AG09319 (cell line): ENCODE results near the gene TRIM17.

Experiments used
- DNase-seq: peaks from one replicate; pipeline ENCODE4 v3.0.0-alpha.2; 2010; ENCODE audit warnings: low read depth; ENCODE audit errors: extremely low read depth
- CTCF ChIP-seq: IDR thresholded peaks from 2 replicates; pipeline ENCODE4 v1.5.1; 2011; ENCODE audit warnings: low read depth, mild to moderate bottlenecking, inconsistent platforms, low read length, moderate library complexity

Gene TRIM17

DNA sequence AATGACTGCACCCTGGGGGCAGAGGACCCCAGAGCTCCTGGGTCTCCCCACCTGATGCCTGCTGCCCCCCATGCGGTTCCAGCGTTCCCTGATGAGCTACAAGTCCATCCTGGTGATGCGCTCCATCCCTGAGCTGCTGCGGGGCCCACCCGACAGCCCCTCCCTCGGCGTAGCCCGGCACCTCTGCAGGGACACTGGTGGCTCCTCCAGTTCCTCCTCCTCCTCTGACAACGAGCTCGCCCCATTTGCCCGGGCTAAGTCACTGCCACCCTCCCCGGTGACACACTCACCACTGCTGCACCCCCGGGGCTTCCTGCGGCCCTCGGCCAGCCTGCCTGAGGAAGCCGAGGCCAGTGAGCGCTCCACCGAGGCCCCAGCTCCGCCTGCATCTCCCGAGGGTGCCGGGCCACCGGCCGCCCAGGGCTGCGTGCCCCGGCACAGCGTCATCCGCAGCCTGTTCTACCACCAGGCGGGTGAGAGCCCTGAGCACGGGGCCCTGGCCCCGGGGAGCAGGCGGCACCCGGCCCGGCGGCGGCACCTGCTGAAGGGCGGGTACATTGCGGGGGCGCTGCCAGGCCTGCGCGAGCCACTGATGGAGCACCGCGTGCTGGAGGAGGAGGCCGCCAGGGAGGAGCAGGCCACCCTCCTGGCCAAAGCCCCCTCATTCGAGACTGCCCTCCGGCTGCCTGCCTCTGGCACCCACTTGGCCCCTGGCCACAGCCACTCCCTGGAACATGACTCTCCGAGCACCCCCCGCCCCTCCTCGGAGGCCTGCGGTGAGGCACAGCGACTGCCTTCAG lies 45.5 kb downstream of the TRIM17 start:
- no peak for TF ChIP-seq CTCF
- no peak for DNase-seq

DNA sequence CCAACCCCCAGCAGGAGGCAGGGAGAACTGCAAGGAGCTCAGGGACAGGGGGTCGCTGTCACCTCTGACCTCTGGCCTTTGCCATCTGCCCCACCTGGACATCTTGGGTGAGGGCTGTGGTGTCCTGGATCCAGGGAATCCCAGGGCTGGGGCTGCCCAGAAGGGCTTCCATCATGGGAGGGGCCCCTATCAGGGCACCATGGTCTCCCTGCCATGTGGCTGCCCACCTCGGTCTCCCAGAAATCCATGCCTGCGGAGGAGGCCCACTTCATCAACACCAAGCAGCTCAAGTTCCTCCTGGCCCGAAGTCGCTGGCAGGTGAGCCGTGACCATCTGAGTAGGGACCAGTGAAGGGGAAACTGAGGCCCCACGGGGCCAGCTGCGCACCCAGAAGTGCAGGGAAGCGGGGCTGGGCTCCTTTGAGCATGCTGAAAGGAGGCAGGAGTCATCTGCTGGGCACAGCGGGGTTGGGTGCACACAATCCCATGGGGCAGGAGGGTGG lies 46.2 kb downstream of the TRIM17 start:
- DNase-seq = no peak
- TF ChIP-seq CTCF = no peak

GRCh38 chr1:228369608-228370438 lies 46.8 kb downstream of the TRIM17 start:
- DNase-seq = no peak
- TF ChIP-seq CTCF = no peak

- no peak for TF ChIP-seq CTCF
- DNase-seq = no peak
Observed at GRCh38 chr1:228368801-228369607, 47.7 kb downstream of the TRIM17 start.

- no peak for TF ChIP-seq CTCF
Observed at GRCh38 chr1:228367798-228368791, 48.6 kb downstream of the TRIM17 start.

DNA sequence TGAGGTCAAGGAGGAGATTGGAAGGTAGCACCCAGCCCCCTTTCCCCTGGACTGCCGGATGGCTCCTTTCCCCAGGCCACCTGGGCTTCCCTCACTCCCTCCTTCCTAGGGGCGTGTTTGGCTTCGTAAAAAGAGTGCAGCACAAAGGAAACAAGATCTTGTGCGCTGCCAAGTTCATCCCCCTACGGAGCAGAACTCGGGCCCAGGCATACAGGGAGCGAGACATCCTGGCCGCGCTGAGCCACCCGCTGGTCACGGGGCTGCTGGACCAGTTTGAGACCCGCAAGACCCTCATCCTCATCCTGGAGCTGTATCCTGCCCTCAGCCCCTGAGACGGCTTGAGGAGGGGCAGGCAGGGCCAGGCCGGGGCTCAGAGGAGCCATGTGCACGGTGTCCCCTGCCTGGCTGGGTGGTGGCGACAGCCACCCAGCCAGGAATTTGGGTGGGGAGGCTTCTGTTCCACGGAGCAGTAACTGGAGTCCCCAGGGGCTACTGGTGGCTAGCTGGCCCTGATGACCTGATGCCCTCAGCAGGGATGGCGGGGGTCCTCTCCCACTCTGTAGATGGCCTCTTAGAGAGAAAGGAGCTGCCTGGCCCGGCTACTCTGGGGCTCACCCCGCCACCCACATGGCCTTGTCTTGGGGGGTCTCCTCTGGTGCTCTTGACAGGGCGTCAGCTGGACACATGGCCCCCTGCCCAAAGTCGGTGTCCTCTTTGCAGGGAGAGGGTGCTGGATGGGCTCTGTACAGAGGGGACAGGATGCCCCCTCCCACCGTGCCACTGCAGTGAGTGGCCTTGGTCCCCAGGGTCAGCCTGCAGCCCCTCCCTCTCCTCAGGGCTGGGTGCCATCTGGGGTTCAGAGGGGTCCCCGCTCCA lies 49.6 kb downstream of the TRIM17 start:
- no peak for TF ChIP-seq CTCF
- DNase-seq = no peak

More at GRCh38 chr1:228367798-228368791, 48.6 kb downstream of the TRIM17 start:
- DNase-seq = no peak
